Neural cell (in vitro differentiated cells): ENCODE data around the gene GSC2. TPM values are rescaled to one million over a fixed set of nuclear protein-coding genes. Genes with fewer than 3 reads are reported as not detected.

Experiments
- H2AFZ ChIP-seq: fragments of 200-600, 300-800 bp; sonication (generic), shearing (Covaris generic); 2 replicates; pipeline ENCODE4 v1.6.0; 2014; ENCODE audit warnings: low read depth, mild to moderate bottlenecking, antibody characterized with exemption, low read length, moderate library complexity
- H3F3A ChIP-seq: fragments of 200-600 bp; shearing (Covaris generic); 2 replicates; pipeline ENCODE4 v1.6.1; 2016; ENCODE audit warnings: mild to moderate bottlenecking, moderate library complexity, mixed read lengths, antibody characterized with exemption, low read length; ENCODE audit not compliant: insufficient read depth, poor library complexity, severe bottlenecking
- H3K27ac ChIP-seq: fragments of 200-600, 300-800 bp; sonication (generic), shearing (Covaris generic); 2 replicates; pipeline ENCODE4 v1.5.1; 2014; ENCODE audit warnings: mild to moderate bottlenecking, low read length, moderate library complexity
- H3K27me3 ChIP-seq: fragments of 300-800, 200-600 bp; sonication (generic), shearing (Covaris generic); 2 replicates; pipeline ENCODE4 v1.6.0; 2014; ENCODE audit warnings: mild to moderate bottlenecking, low read depth, low read length, moderate library complexity; ENCODE audit not compliant: insufficient read depth
- H3K36me3 ChIP-seq: fragments of 300-800, 200-600 bp; sonication (generic), shearing (Covaris generic); 2 replicates; pipeline ENCODE4 v1.5.1; 2014; ENCODE audit warnings: mild to moderate bottlenecking, antibody characterized with exemption, low read length, moderate library complexity; ENCODE audit not compliant: insufficient read depth
- H3K4me2 ChIP-seq: fragments of 300-800, 200-600 bp; sonication (generic), shearing (Covaris generic); 2 replicates; pipeline ENCODE4 v1.6.0; 2014; ENCODE audit warnings: mild to moderate bottlenecking, low read length
- H3K4me3 ChIP-seq: fragments of 300-800, 200-600 bp; sonication (generic), shearing (Covaris generic); 2 replicates; pipeline ENCODE4 v1.5.1; 2014; ENCODE audit warnings: mild to moderate bottlenecking, low read length, moderate library complexity
- H3K79me2 ChIP-seq: fragments of 200-600 bp; shearing (Covaris generic); replicated peaks from 2 replicates; pipeline ENCODE4 v1.6.0; 2014; ENCODE audit warnings: mild to moderate bottlenecking, low read length, moderate library complexity; ENCODE audit not compliant: insufficient read depth
- H3K9ac ChIP-seq: fragments of 300-800, 200-600 bp; sonication (generic), shearing (Covaris generic); 2 replicates; pipeline ENCODE4 v1.6.1; 2016; ENCODE audit warnings: mild to moderate bottlenecking, low read length, mixed read lengths
- H3K9me2 ChIP-seq: fragments of 200-600 bp; shearing (Covaris generic); 2 replicates; pipeline ENCODE4 v1.6.1; 2016; ENCODE audit warnings: mild to moderate bottlenecking, low read length, mixed read lengths; ENCODE audit not compliant: insufficient read depth
- H3K9me3 ChIP-seq: fragments of 200-600, 300-800 bp; sonication (generic), shearing (Covaris generic); 2 replicates; pipeline ENCODE4 v1.6.1; 2016; ENCODE audit warnings: mild to moderate bottlenecking, mixed run types, low read length, moderate library complexity, mixed read lengths
- H4K20me1 ChIP-seq: fragments of 200-600 bp; shearing (Covaris generic); 2 replicates; pipeline ENCODE4 v1.6.1; 2016; ENCODE audit warnings: mild to moderate bottlenecking, mixed run types; ENCODE audit not compliant: insufficient read depth
- EP300 ChIP-seq: fragments of 450-650 bp; conservative IDR thresholded peaks from 2 replicates; pipeline ENCODE4 v1.6.1; 2014; ENCODE audit warnings: antibody characterized with exemption, mild to moderate bottlenecking, moderate library complexity; ENCODE audit not compliant: poor library complexity, severe bottlenecking
- EZH2 ChIP-seq: fragments of 200-600, 300-800 bp; shearing (Covaris generic), sonication (generic); IDR thresholded peaks from 2 replicates; pipeline ENCODE4 v1.6.1; 2014; ENCODE audit warnings: antibody characterized with exemption, low read length, borderline replicate concordance, mild to moderate bottlenecking; ENCODE audit not compliant: insufficient read depth, poor library complexity, severe bottlenecking
- MXI1 ChIP-seq: fragments of 450-650 bp; conservative IDR thresholded peaks from 2 replicates; pipeline ENCODE4 v1.6.1; 2014; ENCODE audit warnings: antibody characterized with exemption, mild to moderate bottlenecking; ENCODE audit not compliant: poor library complexity, severe bottlenecking
- POLR2AphosphoS5 ChIP-seq: IDR thresholded peaks from 2 replicates; pipeline ENCODE4 v1.6.1; 2012
- RAD21 ChIP-seq: fragments of 450-650 bp; conservative IDR thresholded peaks from 2 replicates; pipeline ENCODE4 v1.6.1; 2014; ENCODE audit warnings: antibody characterized with exemption, mild to moderate bottlenecking, moderate library complexity
- REST ChIP-seq: IDR thresholded peaks from 2 replicates; pipeline ENCODE4 v1.6.1; 2012; ENCODE audit warnings: borderline replicate concordance
- SMC3 ChIP-seq: fragments of 450-650 bp; conservative IDR thresholded peaks from 2 replicates; pipeline ENCODE4 v1.6.1; 2014; ENCODE audit warnings: antibody characterized with exemption, mild to moderate bottlenecking, moderate library complexity; ENCODE audit not compliant: poor library complexity
- TAF1 ChIP-seq: IDR thresholded peaks from 2 replicates; pipeline ENCODE4 v1.6.1; 2012; ENCODE audit warnings: low read depth
- polyA plus RNA-seq: library from polyadenylated mRNA; depleted of rRNA; stranded (reverse); fragments of >200 nt; gene quantifications from 2 replicates; pipeline ENCODE4 v1.2.3, GENCODE V29; 2014
- TF ChIP-seq, protein P1 (sequence below): fragments of 450-650 bp; IDR thresholded peaks from 2 replicates; pipeline ENCODE4 v1.5.1; 2014; ENCODE audit warnings: antibody characterized with exemption, mild to moderate bottlenecking, moderate library complexity; ENCODE audit not compliant: poor library complexity, severe bottlenecking

The GSC2 gene
- polyA plus RNA-seq, 1 donor from 2014 or later: not detected

- no peaks in the 10 kb centered on the region for H4K20me1 ChIP-seq
- TF ChIP-seq POLR2AphosphoS5 (no peak), EZH2 (no peak), RAD21 (no peak), REST (no peak), MXI1 (no peak), EP300 (no peak), TAF1 (no peak), SMC3 (no peak)
- TF ChIP-seq, protein P1, sequence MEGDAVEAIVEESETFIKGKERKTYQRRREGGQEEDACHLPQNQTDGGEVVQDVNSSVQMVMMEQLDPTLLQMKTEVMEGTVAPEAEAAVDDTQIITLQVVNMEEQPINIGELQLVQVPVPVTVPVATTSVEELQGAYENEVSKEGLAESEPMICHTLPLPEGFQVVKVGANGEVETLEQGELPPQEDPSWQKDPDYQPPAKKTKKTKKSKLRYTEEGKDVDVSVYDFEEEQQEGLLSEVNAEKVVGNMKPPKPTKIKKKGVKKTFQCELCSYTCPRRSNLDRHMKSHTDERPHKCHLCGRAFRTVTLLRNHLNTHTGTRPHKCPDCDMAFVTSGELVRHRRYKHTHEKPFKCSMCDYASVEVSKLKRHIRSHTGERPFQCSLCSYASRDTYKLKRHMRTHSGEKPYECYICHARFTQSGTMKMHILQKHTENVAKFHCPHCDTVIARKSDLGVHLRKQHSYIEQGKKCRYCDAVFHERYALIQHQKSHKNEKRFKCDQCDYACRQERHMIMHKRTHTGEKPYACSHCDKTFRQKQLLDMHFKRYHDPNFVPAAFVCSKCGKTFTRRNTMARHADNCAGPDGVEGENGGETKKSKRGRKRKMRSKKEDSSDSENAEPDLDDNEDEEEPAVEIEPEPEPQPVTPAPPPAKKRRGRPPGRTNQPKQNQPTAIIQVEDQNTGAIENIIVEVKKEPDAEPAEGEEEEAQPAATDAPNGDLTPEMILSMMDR: no peak
- H3K9ac ChIP-seq: no peak overlapping the region
- no peaks in the 10 kb centered on the region for H3F3A ChIP-seq
- H3K9me3 ChIP-seq: no peaks in the 10 kb centered on the region
- no peaks in the 10 kb centered on the region for H3K27me3 ChIP-seq
- H3K4me2 ChIP-seq: no peak overlapping the region
- H3K36me3 ChIP-seq: no peaks in the 10 kb centered on the region
- peaks cover 82% of the 10 kb centered on the region for H3K79me2 ChIP-seq
- H2AFZ ChIP-seq: no peak overlapping the region
- H3K9me2 ChIP-seq: no peaks in the 10 kb centered on the region
- no peak overlapping the region for H3K27ac ChIP-seq
- H3K4me3 ChIP-seq: no peak overlapping the region
Observed at GRCh38 chr22:19113429-19113828, 36.7 kb downstream of the GSC2 start.

DNA sequence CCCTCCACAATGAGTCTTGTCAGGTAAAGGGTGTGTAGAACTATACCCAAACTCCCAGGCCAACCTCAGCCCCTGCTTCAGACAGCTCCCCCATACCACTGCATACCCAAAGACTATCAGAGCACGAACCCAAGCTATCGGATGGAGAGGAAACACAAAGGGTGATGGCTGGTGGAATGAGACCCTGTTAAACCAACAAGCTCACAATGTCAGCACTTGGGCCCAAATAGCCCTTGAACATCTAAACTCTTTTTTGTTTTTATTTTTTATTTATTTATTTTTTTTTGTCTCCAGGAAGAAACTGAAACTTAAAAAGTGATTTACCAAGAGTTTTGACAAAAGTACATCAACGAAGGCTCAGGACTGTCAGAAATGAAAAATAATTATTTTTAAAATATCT lies 38.5 kb downstream of the GSC2 start:
- no peaks in the 10 kb centered on the region for H3K9me2 ChIP-seq
- H4K20me1 ChIP-seq: no peaks in the 10 kb centered on the region
- H3K79me2 ChIP-seq: peaks cover 81% of the 10 kb centered on the region
- no peak overlapping the region for H3K4me2 ChIP-seq
- TF ChIP-seq EP300: no peak
- TF ChIP-seq, protein P1: no peak
- no peak for TF ChIP-seq MXI1
- no peak for TF ChIP-seq SMC3
- TF ChIP-seq RAD21: no peak
- TF ChIP-seq POLR2AphosphoS5: no peak
- no peak for TF ChIP-seq EZH2
- no peak for TF ChIP-seq TAF1
- H3K9me3 ChIP-seq: no peaks in the 10 kb centered on the region
- H3K27me3 ChIP-seq: no peaks in the 10 kb centered on the region
- H3K36me3 ChIP-seq: no peaks in the 10 kb centered on the region
- H2AFZ ChIP-seq: no peak overlapping the region
- no peak overlapping the region for H3K9ac ChIP-seq
- no peaks in the 10 kb centered on the region for H3F3A ChIP-seq
- no peak overlapping the region for H3K27ac ChIP-seq
- no peak overlapping the region for H3K4me3 ChIP-seq
